Right forelimb (tissue), 1 donor: Measurements from ENCODE around the gene CLDN10.
A peak's percentile ranks its signal among the peaks of the same experiment; 100 is the strongest.
"Not testable (repeated sequence)": the region's sequence is repeated elsewhere in the genome, so short reads cannot be mapped to it uniquely, and the experiment has no call there.

Experiments used
- DNase-seq: peaks from one replicate; pipeline ENCODE4 v3.0.0-alpha.2; 2018

CLDN10 gene

GRCh38 chr13:95552539-95553441 lies at the start of gene CLDN10:
TSS of gene CLDN10 (plus strand) at chr13:95552720. CDS start at chr13:95552754, 34 bp downstream.
- DNase-seq = peak; percentile 48

- DNase-seq = no peak
These were observed 48.9 kb upstream of the CLDN10 start for GRCh38 chr13:95503662-95504061.

GRCh38 chr13:95505265-95505664 lies 47.3 kb upstream of the CLDN10 start:
- no peak for DNase-seq

GRCh38 chr13:95505986-95506385 lies 46.5 kb upstream of the CLDN10 start:
- DNase-seq = no peak

- no peak for DNase-seq
These were observed 44.5 kb upstream of the CLDN10 start for GRCh38 chr13:95507991-95508390.

- no peak for DNase-seq
These were observed 43.5 kb upstream of the CLDN10 start for GRCh38 chr13:95508996-95509395.

GRCh38 chr13:95509521-95510310 lies 42.8 kb upstream of the CLDN10 start:
- DNase-seq = no peak

GRCh38 chr13:95510950-95511349 lies 41.6 kb upstream of the CLDN10 start:
- no peak for DNase-seq

GRCh38 chr13:95512424-95512823 lies 40.1 kb upstream of the CLDN10 start:
- DNase-seq = no peak

GRCh38 chr13:95512957-95513356 lies 39.6 kb upstream of the CLDN10 start:
- DNase-seq = no peak

- DNase-seq = not testable (repeated sequence)
These were observed 36.9 kb upstream of the CLDN10 start for GRCh38 chr13:95515606-95516005.

- no peak for DNase-seq
These were observed 36.5 kb upstream of the CLDN10 start for GRCh38 chr13:95516021-95516420.

GRCh38 chr13:95516492-95516891 lies 36.0 kb upstream of the CLDN10 start:
- DNase-seq = no peak

GRCh38 chr13:95523598-95523997 lies 28.9 kb upstream of the CLDN10 start:
- no peak for DNase-seq

GRCh38 chr13:95524264-95524901 lies 28.1 kb upstream of the CLDN10 start:
- DNase-seq = no peak

GRCh38 chr13:95527955-95528354 lies 24.6 kb upstream of the CLDN10 start:
- no peak for DNase-seq

GRCh38 chr13:95530178-95530577 lies 22.3 kb upstream of the CLDN10 start:
- DNase-seq = no peak

GRCh38 chr13:95533545-95534160 lies 18.9 kb upstream of the CLDN10 start:
- no peak for DNase-seq

GRCh38 chr13:95535243-95535642 lies 17.3 kb upstream of the CLDN10 start:
- DNase-seq = no peak

- no peak for DNase-seq
These were observed 15.8 kb upstream of the CLDN10 start for GRCh38 chr13:95536632-95537241.

GRCh38 chr13:95540888-95541287 lies 11.6 kb upstream of the CLDN10 start:
- no peak for DNase-seq

GRCh38 chr13:95541308-95541707 lies 11.2 kb upstream of the CLDN10 start:
- no peak for DNase-seq
